ENCODE measurements around the gene ANAPC4.

The ANAPC4 gene

DNA sequence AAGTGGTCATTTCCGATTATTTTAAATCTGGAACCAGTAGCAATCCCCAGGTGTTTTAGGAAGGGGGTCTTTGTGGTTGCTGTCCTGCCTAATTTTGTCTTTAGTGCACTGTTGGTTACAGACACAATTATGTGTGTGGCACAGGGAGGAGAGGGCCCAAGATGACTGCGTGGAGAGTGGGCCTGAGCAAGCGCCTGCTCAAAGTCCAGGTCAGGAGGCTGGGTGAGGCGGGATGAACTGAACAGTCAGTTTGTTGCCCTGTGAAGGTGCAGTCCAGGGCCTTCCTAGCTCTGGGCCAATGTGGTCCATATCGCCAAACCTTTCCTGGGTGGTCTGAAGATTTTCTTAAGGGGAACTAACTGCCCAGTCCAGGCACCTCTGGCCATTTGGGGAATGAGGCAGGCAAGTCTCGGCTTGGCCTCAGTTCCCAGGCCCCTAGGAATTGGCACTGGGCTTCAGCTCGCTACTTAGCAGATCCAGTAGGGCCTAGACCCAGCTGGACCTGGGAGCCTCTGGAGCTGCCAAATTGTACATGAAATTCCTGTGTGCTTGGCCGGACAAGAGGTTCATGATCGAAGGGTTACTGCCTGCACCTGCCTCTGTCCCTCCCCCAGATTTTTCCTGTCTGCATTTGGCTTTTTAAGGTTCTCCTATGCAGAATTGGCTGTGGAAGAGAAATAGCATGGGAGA lies 47.6 kb downstream of the ANAPC4 start:
- DNase-seq (ENCODE audit: low read depth), result no peak
- TF ChIP-seq, protein P1, sequence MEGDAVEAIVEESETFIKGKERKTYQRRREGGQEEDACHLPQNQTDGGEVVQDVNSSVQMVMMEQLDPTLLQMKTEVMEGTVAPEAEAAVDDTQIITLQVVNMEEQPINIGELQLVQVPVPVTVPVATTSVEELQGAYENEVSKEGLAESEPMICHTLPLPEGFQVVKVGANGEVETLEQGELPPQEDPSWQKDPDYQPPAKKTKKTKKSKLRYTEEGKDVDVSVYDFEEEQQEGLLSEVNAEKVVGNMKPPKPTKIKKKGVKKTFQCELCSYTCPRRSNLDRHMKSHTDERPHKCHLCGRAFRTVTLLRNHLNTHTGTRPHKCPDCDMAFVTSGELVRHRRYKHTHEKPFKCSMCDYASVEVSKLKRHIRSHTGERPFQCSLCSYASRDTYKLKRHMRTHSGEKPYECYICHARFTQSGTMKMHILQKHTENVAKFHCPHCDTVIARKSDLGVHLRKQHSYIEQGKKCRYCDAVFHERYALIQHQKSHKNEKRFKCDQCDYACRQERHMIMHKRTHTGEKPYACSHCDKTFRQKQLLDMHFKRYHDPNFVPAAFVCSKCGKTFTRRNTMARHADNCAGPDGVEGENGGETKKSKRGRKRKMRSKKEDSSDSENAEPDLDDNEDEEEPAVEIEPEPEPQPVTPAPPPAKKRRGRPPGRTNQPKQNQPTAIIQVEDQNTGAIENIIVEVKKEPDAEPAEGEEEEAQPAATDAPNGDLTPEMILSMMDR (IDR thresholded peaks at IDR 0.05; ENCODE audit: control insufficient read depth, insufficient read depth, low read depth, low read length, missing control alignments), result no peak
- no peak overlapping the region for H3K4me3 ChIP-seq (ENCODE audit: control insufficient read depth, low read depth, low read length)

DNA sequence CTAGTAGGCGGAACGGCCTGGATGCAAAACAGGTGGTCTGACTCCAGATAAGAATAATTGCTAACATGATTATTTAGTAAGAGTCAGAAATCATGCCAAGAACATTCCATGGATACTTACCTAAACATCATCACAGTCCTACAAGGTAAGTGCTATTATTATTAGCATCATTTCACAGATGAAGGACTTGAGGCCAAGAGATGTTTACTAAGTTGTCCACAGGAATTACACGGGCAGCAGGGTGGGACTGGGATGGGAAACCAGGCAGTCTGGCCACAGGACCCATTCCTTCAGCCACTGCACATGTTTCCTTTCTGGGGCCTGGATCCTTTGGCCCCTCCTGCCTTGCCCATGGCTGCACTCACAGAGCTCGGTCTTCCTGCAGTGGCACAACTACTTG lies 48.3 kb downstream of the ANAPC4 start:
- no peak overlapping the region for H3K4me3 ChIP-seq (ENCODE audit: control insufficient read depth, low read depth, low read length)
- DNase-seq (ENCODE audit: low read depth), result no peak
- TF ChIP-seq, protein P1 (IDR thresholded peaks at IDR 0.05; ENCODE audit: control insufficient read depth, insufficient read depth, low read depth, low read length, missing control alignments), result no peak

DNA sequence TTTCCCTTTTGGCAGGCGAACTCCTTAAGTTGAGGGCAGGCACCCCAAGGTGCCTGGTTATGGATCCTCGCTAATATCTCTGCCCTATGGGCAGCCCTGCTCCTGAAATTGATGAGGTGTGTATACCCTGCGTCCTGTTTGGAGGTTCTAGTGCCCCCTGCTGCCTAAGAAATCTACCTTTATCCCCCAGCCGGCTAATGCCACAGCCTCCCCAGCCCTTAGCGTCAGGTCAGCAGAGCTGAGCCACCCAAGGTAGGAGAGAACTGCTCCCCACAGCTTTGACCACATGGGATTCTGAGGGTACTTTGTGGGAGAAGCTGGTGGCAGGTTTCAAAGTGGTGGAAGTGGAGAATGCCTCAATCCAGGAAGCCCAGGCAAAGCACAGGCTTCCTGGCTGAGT lies 50.8 kb downstream of the ANAPC4 start:
- DNase-seq (ENCODE audit: low read depth), result no peak
- TF ChIP-seq, protein P1 (IDR thresholded peaks at IDR 0.05; ENCODE audit: control insufficient read depth, insufficient read depth, low read depth, low read length, missing control alignments), result no peak
- no peak overlapping the region for H3K4me3 ChIP-seq (ENCODE audit: control insufficient read depth, low read depth, low read length)

DNA sequence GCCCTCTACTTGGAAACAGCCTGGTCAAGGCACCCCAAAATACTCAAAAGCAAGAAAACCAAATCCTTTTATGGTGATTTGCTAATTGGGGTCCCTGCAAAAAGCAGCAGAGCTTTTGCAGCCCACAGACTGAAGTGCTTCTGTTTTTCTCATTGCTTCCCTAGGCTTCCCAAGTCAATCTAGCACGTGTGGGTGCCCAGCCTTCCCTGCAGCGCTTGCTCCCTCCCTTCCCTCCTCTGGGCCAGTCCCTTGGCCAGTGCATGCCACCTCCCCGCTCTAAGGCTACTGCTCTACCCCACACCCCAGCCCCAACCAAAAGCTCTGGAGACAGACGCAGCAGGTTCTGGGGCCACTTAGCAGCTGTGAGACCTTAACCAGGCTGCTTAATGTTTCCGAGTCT lies 53.6 kb downstream of the ANAPC4 start:
- TF ChIP-seq, protein P1 (IDR thresholded peaks at IDR 0.05; ENCODE audit: control insufficient read depth, insufficient read depth, low read depth, low read length, missing control alignments), result no peak
- H3K4me3 ChIP-seq (ENCODE audit: control insufficient read depth, low read depth, low read length), result no peak overlapping the region
- no peak for DNase-seq (ENCODE audit: low read depth)

DNA sequence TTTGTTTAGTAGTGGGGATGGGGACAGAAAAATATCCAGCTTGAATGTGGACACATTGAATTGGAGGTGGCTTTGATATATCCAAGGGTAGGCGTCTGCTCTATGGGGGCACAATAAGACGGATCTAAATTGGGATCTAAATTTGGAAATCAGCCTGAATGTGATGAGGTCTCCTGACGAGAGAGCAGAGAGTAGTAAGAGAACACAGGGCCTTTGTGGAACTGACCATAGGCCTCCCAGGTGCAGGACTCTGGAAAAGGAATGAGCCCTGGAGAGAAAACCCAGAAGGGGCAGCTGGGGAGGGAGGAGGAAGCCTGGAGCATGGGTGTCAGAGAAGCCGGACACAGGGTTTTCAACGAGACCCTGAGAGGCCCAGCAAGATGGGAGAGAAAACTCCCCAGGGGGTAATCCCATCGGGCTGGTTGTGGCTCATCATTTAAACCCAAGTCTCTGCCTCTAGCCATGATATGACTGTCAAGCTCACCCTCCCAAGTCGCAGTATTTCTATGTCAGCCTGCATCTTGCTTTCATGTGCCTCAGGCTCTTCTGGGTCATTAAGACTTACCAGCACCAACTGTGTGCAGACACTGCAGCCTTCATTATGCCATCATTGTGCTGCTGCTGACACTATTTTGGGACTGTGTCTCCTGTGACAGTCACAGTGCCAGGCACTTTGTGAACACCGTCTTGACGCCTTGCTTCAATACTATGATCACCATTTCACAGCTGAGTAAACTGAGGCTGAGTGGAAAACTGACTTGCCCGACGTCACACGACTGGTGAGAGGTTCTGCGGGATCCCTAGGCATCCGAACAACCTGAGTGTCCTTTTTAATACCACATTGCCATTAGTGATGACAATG lies 57.1 kb downstream of the ANAPC4 start:
- DNase-seq (ENCODE audit: low read depth), result no peak
- TF ChIP-seq, protein P1 (IDR thresholded peaks at IDR 0.05; ENCODE audit: control insufficient read depth, insufficient read depth, low read depth, low read length, missing control alignments), result no peak

DNA sequence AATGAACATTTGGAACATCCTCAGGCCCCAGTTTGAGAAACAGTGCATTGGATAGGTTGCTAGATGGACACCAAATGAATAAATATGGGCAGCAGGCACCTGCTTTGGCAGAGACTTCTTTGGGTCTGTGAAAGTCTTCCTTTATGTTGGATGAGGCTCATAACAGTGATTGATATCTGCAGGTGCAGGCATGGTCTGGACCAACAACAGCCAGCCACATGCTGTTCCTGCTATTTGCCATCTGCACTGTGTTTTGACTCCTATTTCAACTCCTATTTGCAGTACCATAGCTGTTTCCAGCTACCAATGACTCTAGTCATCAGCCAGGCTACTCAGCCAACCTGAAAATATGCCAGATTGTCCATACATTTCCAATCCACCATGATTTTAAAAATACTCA lies 60.9 kb downstream of the ANAPC4 start:
- DNase-seq (ENCODE audit: low read depth), result no peak
- TF ChIP-seq, protein P1 (IDR thresholded peaks at IDR 0.05; ENCODE audit: control insufficient read depth, insufficient read depth, low read depth, low read length, missing control alignments), result no peak
- no peak overlapping the region for H3K4me3 ChIP-seq (ENCODE audit: control insufficient read depth, low read depth, low read length)

More for the DNA sequence above, 57.1 kb downstream of the ANAPC4 start:
- no peak overlapping the region for H3K4me3 ChIP-seq (ENCODE audit: control insufficient read depth, low read depth, low read length)
